Ascending aorta (tissue), 2 donors: ENCODE measurements around the gene NAA38. TPM values are rescaled to one million over a fixed set of nuclear protein-coding genes. Genes with fewer than 3 reads are reported as not detected.

Source experiments
- DNase-seq, 2 donors: peaks; one replicate each; pipeline ENCODE4 v3.0.0-alpha.2; 2019; ENCODE audit warnings: low spot score in 2 of 2
- H3K27ac ChIP-seq, 2 donors: fragments of 200-600 bp; sonication (generic); one replicate each; pipeline ENCODE4 v1.5.1; 2016 to 2017; ENCODE audit warnings: mild to moderate bottlenecking in 1 of 2
- H3K27me3 ChIP-seq: fragments of 200-600 bp; sonication (generic); one replicate; pipeline ENCODE4 v1.5.1; 2017
- H3K36me3 ChIP-seq, 2 donors: fragments of 200-600 bp; sonication (generic); one replicate each; pipeline ENCODE4 v1.5.1; 2016
- H3K4me1 ChIP-seq, 2 donors: fragments of 200-600 bp; sonication (generic); one replicate each; pipeline ENCODE4 v1.5.1; 2016 to 2017; ENCODE audit warnings: mild to moderate bottlenecking in 1 of 2
- H3K4me3 ChIP-seq, 2 donors: fragments of 200-600 bp; sonication (generic); one replicate each; pipeline ENCODE4 v1.5.1; 2016 to 2017; ENCODE audit warnings: mild to moderate bottlenecking in 1 of 2
- H3K9me3 ChIP-seq, 2 donors: fragments of 200-600 bp; sonication (generic); one replicate each; pipeline ENCODE4 v1.5.1; 2016
- CTCF ChIP-seq, 3 experiments: fragments of 200-600 bp in 2 of 3; fragments of 450-650 bp in 1 of 3; sonication (generic) in 2 of 3; IDR thresholded peaks; one replicate each; pipeline ENCODE4 v1.5.1; 2016 to 2019; ENCODE audit warnings: antibody characterized with exemption in 3 of 3, mild to moderate bottlenecking in 1 of 3, moderate library complexity in 1 of 3
- intact Hi-C: fragments of 100-400 bp; cut with DNase I; formaldehyde crosslinking; loops from one replicate; pipeline ENCODE4 v1.15.1; 2023
- total RNA-seq: library from RNA; depleted of rRNA; stranded (reverse); fragments of >200 nt; gene quantifications from one replicate; pipeline ENCODE4 v1.1.0, GENCODE V29; 2016

NAA38 gene
- total RNA-seq, 1 donor from 2014 or later: 59.0 TPM

- Histone ChIP-seq H3K36me3 (peaks cover 42 to 49% of the 10 kb centered on the region in 2 donors), H3K4me3 (no peak overlapping the region), H3K9me3 (no peaks in the 10 kb centered on the region), H3K27ac (no peak overlapping the region), H3K27me3 (no peaks in the 10 kb centered on the region), H3K4me1 (peaks cover 8 to 13% of the 10 kb centered on the region in 2 donors)
- intact Hi-C loops: loop anchor here (10.0 kb wide), 2 partner anchors 232 to 832 kb away; partner anchors contain the start of genes FXR2 and RNASEK
- DNase-seq: peak in 1 of 2 donors; percentile 60
- no peak for TF ChIP-seq CTCF (IDR thresholded peaks at IDR 0.05)
Measured at GRCh38 chr17:7846765-7847661, 10.3 kb downstream of the NAA38 start.

- Histone ChIP-seq H3K27me3 (no peaks in the 10 kb centered on the region), H3K27ac (peak overlapping the region; percentile 97 to 99), H3K9me3 (no peaks in the 10 kb centered on the region), H3K36me3 (peaks cover 42 to 49% of the 10 kb centered on the region in 2 donors), H3K4me1 (peaks cover 6 to 13% of the 10 kb centered on the region in 2 donors), H3K4me3 (no peak overlapping the region)
- DNase-seq: peak in 1 of 2 donors; percentile 49
- intact Hi-C loops: loop anchor here (10.0 kb wide), 2 partner anchors 231 to 831 kb away; partner anchors contain the start of genes FXR2 and RNASEK
- TF ChIP-seq CTCF (IDR thresholded peaks at IDR 0.05): no peak
Measured at GRCh38 chr17:7846063-7846735, 11.2 kb downstream of the NAA38 start.

- no peak for TF ChIP-seq CTCF (IDR thresholded peaks at IDR 0.05)
- Histone ChIP-seq H3K9me3 (no peaks in the 10 kb centered on the region), H3K4me3 (peak overlapping the region; percentile 80 to 88), H3K4me1 (peaks cover 6 to 18% of the 10 kb centered on the region in 2 donors), H3K27me3 (no peaks in the 10 kb centered on the region), H3K27ac (peak overlapping the region; percentile 97 to 99), H3K36me3 (peaks cover 42 to 47% of the 10 kb centered on the region in 2 donors)
- intact Hi-C loops: loop anchor here (10.0 kb wide), 2 partner anchors 231 to 831 kb away; partner anchors contain the start of genes FXR2 and RNASEK
- DNase-seq: no peak
Measured at GRCh38 chr17:7845359-7846062, 11.8 kb downstream of the NAA38 start.

- intact Hi-C loops: loop anchor here (1.0 to 10.0 kb wide), 6 partner anchors 10 to 830 kb away; partner anchors contain the start of genes FXR2, KCTD11, KDM6B and PHF23
- no peak for TF ChIP-seq CTCF (IDR thresholded peaks at IDR 0.05)
- peak overlapping the region; percentile 97 to 99 for H3K27ac ChIP-seq
- no peaks in the 10 kb centered on the region for H3K9me3 ChIP-seq
- no peaks in the 10 kb centered on the region for H3K27me3 ChIP-seq
- peak; percentile 81 to 97 for DNase-seq
- H3K4me3 ChIP-seq: peak overlapping the region; percentile 80 to 88
- H3K4me1 ChIP-seq: peaks cover 6 to 18% of the 10 kb centered on the region in 2 donors
- H3K36me3 ChIP-seq: peaks cover 32 to 37% of the 10 kb centered on the region in 2 donors
Measured at GRCh38 chr17:7844292-7845154, 12.8 kb downstream of the NAA38 start.
